HG02852 (cell line): ENCODE measurements around the gene APLN.

ENCODE experiments used
- ATAC-seq: cut with Tn5 transposase; IDR thresholded peaks from one replicate; pipeline ENCODE4 v1.9.1; 2021; ENCODE audit warnings: mild to moderate bottlenecking, moderate library complexity; ENCODE audit not compliant: unreplicated experiment

The APLN gene

DNA sequence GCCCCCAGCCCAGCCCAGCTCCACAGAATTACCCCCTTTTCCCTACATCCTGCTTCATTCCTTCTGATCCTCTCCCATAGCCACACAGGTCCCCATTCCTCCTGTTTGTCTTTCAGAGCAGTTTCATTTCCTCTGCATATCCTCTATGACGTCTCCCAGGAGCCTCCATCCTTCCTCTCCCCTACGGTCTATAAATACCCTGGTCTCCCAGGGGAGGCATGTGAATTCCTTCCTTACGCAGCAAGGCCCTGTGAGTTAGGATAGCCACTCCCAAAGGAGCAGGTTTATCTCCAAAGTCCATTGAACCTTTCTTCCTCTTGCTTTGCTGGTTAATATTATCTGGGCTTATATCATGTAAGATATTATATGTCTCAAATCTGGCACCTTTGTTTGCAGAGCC lies 8.4 kb upstream of the APLN start:
- ATAC-seq = no peak

DNA sequence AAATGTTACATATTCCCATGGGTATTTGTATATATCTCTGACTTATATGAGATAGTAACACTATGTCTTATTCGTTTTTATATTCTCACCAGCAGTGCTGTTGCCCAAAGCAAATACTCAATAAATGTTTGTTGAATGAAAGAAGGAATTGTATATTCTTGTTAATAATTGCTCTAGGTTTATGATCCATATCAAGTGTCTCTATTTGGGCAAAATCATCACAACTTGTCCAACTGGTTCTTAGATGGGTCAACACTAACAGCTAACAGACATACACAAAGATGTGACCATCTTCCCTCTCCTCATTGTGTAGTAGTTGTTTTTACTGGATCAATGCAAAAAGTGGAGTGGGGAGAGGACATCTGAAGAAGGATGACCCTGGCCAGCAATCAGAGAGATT lies 6.6 kb upstream of the APLN start:
- ATAC-seq = no peak

DNA sequence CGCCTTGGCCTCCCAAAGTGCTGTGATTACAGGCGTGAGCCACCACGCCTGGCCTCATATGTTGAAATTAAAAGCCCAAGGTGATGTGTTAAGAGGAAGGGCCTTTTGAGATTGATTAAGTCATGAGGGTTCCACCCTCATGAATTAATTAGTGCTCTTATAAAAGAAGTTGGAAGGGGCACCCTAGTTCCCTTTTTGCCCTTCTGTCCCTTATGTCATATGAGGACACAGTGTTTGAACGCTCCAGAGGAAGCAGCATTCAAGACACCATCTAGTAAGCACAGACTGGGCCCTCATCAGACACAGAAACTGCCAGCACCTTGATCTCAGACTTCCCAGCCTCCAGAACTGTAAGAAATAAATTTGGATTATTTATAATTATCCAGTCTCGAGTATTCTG lies 5.1 kb upstream of the APLN start:
- ATAC-seq = no peak

DNA sequence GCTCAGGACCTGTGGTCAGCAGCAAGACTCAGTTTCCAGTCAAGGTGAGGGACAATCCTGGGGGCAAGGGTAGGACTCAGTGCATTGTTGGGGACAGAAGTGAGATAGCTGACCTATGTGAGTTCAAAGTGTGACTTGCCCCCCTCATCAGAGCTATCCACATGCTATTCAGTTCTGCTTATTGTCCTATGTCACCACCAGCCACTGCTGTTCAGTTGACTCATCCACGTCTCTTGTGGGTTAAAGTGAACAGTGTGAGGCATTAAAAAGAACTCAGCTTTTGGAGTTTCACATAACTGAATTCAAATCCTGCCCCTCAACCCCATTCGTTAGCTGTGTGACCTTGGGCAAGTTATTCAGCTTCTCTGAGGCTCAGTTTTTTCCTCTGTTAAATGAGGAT lies 4.4 kb upstream of the APLN start:
- ATAC-seq = no peak

DNA sequence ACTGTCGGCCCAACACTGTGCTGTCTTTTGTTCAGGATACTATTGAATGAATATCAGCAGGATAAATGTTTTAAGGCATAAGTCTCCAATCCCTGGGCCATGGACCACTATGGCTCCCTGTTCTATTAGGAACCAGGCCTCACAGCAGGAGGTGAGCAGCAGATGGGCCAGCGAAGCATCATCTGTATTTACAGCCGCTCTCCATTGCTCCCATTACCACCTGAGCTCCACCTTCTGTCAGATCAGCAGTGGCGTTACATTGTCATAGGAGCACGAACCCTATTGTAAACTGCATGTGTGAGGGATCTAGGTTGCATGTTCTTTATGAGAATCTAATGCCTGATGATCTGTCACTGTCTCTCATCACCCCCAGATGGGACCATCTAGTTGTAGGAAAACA lies 3.7 kb upstream of the APLN start:
- no peak for ATAC-seq

DNA sequence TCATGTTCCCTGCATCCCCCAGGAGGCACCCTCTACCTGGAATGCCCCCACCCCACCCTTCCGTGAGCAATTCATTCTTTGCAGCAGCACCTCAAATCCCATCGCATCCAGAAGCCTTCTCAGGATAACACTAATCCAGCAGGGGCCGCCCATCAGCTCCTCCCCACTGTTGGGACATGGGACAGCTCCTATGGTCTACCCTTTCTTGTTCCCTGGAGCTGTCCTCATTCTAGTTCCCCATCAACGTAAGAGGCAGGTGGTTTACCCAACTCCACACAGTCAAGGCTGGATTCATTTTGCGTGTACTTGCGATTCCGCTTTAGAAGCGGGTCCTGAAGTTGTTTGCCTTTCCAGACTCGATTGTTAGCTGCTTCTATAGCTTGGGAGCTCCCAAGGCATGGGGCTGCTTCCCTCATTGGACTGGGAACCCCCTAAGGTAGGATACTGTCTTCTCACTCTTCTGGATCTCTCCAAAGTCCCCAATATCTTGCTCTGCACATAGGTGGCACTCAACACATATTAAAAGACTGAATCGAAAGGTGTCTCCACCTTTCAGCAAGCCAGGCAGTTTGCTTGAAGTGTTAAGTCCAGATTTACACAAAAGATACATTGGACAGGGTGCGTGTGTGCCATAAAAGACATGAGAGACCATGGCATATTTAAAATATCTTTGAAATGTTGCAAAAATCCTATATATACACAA lies 942 bp upstream of the APLN start:
- no peak for ATAC-seq

DNA sequence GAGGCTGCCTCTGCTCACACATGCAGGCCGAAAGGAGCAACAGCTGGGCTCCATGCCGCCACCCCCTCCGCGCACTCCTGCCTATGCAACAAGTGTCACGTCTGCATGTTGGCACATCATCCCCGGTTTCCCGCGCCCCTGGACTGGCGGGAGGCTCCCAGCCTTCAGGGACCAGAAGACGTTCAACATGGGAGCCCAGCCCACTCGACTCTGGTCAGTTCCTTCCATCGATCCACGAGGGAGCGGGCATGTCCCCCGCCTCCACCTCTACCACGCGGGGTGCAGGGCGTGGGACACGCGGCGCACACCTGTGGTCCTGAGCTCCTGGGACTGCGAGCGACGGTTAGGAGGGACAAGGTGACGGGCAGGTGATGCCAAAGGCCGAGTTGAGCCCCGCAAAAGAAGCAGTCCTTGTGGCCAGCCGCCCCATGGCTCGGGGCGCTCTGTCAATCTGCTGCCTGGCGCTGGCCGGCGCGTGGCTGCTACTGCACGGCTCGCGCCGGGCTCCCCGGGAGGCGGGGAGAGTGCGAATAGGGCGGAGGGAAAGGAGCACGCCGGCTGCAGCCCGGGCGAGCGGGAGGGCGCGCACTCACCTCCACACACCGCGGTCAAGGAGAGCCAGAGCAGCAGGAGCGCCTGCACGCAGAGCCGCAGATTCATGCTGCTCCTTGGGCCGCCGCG lies 645 bp downstream of the APLN start:
- peak; percentile 46 for ATAC-seq

DNA sequence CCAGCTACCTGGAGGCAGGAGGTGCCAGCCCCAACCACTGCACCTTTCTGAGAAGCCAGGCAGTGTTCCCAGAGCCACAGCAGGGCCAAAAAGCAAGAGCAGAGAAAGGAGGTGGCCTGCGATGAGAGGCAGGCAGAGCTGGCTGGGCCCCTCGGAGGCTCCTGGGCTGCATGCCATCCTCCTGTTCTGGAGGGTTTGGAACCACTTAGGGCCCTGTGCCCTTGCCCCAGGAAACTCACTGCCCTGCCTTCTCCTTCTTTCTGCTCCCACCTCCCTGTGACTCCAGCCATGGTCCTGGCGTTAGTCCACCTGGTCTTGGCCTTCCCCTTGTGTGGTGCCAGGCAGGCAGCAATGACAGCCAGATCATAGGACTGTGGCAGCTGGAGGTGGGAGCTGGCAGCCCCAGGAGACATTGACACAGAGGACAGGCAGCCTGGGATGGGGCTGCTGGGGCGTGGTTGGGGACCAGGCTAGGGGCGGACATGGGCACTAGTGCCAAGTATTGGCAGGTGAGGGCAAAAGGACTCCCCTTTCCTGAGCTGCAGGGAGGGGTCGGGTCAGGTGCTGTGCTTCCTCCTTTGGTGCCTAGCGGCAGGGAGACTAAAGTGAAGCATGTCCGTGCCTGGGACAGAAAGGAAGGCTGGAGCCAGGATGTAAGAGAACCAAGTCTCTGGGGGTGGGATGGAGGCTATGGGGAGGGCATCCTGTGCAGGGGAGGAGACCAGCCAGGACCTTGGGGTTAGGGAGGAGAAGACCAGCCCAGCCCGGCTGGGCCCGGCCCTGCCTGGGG lies 1.4 kb downstream of the APLN start:
- ATAC-seq = no peak

DNA sequence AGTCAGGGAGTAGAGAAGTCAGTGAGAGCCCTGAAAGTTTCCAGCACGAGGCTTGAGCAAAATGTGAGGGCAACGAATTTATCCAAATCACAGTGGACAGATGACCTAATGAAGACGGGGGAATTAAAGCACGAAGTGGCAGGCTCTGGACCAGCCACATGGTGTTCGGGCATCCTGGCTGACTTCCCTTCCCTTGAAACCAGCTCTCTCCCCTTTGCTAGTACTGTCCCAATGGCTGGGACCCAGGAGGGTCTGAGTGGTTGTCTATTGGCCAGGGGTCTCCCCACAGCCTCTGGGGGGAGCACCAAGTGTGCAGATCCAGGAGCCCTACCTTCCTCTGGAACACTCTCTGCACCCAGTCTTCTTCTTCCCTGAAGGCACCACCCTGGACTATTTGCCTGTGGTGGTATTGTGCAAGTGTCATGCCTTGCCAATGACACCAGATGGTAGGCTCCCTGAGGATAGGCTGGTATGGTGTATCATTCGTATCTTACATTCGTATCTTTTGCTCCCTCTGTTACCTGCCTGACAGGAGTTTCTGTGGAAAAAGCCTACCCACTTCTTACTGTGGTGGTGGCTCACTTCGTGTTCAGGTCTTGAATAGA lies 2.1 kb downstream of the APLN start:
- ATAC-seq = no peak

DNA sequence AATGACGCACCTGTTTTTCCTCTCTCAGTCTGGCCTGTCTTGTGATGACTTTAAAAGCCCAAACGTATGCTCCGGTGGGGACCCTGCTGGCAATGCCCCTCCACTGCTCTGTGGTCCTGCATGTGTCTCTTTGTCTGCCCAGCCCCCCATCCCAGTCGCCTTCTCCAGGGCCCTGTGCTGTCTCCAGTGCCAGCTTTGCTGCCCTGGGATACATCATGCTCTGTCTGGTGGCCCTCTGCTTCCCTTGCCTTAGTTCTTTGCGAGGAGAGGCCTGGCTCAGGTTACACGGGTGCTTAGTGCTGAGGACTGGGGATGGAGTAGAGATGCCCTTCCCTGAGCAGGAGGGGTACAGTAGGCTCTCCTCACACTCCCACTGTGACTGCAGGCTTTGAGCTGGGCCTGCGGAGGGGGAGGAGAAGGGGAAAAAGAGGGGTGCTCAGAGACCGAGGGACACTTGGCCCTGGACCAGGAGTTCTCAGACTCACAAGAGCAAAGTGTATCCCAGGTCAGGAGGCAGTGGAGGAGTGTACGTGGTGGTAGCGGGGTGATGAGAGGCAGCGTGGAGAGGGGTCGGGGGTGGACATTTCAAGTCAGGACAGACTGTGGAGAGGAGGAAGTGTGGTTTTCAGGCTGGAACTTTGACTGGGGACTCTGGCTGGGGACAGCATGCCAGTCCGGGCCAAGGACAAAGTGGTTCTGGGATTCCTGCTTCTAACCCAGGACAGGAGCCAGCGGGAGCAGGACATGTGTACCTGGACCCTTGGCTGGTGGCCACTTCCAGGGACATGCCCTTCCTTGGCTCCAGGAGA lies 2.8 kb downstream of the APLN start:
- no peak for ATAC-seq

DNA sequence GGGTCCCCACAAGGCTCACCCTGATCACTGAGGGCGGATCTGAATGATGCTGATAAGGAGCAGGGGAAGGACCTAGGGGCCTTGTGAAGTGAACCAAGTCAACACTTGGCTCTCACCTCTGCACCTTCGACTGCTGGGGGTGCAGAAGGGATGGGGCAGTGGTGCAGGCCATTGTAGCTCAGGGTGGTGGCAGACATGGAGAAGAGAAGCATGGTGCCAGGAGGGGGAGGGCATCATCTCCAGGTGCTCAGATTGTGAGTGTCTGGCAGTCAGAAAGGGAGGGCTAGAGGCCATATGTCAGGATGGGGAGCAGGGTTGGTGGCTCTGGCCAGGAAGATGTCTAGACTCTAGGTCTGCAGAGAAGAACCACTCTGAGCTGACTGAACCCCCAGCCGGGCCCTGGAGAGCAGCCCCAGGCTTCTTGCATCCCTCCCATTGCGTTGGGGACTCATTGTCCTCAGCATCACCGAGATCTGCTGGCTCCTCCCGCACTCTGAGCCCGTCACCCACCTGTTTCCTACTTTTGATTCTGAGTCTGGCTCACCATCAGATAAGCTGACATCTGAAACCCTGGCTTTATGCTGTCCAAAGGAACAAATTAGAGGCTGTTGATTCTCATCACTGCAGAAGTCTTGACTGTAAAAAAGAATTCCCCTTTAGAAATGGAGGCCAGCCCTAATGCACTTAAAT lies 3.8 kb downstream of the APLN start:
- ATAC-seq = no peak

DNA sequence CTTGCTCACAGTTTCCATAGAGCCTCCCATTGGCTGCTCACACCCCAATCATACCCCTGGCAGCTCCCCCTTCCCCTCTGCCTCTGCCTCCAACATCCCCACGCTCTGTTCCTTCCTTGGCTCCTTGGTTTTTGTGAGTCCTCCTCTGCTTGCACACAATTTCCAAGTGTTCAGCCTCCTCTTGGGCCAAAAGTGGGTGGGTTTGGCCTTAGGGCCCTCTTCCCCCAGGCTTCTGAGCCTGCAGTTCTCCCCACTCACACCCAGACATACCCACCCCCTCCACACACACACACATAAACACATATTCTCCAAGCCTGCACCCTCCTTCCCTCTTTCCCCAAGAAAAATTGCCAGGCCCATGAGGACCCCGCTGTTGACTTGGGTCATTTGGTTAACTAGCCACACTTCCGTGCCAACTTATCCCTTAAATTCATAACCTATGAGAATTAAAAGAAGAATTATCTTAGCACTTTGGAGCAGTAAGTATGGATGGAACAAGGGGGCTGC lies 4.5 kb downstream of the APLN start:
- no peak for ATAC-seq

DNA sequence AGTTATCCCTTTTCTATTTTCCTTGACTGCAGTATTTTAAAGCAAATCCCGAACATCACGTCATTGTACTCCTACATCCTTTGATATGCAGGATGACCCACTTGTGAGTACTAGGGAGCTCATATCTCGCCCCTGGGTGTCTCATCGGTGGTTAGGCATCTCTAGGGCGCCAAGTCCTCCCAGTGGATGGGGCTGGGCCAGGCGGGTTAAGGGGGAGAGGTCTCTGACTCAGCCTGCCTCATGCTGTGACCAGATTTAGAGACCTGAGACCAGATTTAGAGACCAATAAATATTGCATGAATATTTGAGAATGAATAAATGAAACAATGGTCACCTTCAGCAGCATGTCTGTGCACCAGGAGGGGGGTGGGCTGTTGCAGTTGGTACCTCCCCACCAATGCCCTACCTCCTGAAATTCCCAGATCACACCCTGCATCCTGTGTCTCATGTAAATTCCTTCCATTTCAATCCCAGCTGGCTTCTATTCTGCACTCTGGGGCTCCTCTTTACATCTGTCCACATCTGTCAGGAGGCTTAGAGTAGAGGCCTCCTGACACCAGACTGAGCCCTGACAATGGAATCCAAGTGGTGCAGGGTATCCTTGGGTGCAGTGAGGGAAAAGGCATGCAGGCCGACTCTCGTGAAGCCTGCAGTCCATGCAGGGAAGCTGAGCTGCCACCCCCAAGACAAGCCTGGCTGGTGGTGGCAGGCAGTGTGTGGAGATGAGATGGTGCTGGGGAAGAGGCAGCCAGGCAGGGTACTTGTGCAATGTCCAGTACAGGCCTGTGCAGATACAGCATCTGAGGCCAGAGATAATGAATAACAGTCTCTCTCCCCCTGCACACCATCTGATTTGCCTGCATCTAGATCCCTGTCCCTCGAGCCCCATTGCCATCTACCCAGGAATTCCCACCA lies 5.2 kb downstream of the APLN start:
- no peak for ATAC-seq

DNA sequence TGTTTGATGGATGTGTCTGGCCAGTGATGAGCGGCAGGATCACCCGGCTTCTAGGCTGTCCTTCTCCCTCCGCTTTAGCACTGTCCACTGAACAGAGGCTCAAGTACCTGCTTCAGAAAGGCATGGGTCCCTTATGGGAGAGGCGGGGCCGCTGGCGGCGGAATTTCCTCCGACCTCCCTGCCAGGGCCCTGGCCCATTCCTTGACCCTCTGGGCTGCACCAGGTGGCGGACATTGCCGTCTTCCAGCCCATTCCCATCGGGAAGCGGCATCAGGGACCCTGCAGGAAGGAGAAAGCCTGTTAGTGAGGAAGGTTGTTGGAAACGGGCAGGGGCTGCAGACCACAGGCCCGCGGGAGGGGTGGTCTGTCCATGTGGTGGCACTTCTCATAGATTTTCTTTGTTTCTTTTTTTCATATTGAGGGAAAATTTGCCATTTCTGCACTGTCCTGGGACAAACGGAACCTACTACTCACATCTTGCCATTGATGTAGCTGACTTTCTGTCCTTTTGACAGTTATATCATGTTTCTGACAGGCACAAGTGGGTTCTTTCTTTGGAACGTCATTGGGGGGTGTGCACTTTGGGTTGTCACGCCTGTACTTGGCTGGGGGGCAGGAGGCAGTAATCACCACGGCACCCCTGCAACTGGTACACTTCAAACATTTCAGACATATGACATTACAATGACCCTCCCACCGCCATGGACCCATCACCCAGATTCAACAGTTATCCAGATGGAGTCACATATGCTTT lies 6.1 kb downstream of the APLN start:
- no peak for ATAC-seq

DNA sequence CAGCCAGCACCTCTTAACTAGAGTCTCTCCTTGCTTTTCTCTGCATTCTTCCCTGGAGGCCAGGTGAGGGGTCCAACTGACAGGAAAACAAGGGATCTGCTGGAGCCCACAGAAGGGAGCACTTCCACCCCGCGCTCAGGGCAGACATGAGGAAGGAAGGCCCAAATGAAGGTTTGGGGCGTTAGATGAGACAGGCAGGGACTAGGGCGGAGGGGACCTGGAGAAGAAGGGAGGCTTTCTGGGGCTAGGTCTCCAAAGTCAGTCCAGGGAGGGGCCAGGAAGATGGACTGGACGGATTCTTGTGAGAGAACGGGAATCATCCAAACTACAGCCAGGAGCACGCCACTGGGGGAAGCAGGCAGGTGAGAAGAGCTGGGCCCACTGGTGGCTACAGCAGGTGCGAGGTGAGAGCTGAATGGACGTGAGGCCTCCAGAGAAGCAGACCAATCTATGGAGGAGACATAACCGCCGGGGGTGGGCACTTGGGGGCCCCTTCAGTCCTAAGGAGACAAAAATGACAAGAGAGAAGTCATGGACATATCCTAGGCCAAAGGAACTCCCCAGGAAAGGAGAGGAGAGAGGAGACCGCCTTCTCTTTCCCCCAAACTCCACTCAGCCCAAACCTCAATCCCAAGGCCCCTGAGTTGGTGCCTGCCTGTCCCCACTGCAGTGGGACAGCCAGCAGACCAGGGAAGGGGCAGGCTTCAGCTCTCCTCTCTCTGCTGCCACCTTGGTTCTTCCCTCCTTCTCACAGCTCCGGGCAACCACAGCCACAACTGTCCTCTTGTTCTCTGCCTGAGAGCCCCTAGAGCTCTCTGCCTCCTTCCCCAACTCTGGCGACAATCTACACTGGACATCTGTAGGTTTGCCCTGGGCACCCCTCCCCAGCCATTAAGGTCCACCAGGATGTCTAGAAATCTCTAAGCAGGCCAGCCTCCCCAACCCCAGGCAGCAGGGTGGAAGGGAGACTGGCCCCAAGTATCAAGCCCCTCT lies 7.0 kb downstream of the APLN start:
- no peak for ATAC-seq

DNA sequence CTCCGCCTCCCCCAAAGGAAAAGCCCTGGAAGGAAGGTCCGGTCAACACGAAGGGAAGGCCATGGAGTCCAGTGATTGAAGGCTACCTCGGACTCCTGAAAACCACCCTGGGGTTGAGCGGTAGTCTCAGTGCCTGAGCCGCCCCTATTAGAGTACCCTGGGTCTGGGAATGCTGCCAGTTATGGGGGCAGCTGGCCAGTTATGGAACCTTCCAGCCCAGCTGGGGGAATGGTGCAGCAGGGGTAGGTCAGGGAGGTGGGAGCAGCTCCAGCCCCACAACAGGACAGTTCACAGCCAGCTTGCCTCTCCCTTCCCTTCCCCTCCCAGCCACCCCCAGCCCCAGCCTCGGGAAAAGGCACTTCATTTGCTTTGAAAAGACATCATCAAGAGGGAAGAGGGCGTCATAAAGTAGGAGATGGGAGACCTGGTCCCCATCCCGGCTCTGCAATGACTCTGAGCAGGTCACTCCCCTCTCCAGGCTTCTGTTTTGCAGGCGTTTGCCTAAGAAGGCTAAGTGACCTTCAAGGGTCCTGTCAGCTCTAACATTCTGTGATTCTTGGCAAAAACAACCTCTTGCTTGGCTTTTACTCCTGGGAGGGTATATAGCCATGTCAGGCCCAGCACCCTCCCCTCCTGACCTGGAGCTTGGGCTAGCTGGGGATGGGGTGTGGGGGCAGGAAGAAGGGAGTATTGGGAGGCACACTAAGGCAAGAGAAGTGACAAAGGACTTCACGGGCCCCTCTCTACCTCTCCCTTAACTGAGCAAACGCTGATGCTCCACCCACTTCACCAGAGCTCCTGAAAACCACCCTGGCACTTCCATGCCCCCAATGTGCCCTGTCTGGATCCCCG lies 8.0 kb downstream of the APLN start:
- no peak for ATAC-seq
